Measurements from ENCODE around the gene U2AF2.

U2AF2 gene

DNA sequence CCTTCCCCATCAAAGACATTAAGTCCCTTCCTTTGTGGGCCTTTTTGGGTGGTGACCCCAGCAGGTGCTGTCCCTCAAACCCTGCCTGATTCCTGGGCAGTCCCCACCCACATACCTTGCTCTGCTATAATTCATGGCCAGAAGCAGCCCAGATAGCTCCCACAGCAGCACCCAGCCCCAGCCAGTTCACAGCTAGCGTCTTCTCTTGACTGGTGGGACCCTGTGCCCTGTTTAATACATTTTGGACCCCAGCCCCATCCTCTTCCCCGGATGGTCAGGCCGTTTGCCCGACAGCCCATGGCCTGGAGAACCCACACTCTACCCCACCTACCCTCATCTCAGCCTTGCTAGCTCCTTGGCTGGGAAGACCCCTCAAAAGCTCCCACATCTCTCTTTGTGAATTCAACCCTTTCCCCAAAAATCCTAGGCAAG lies 4.7 kb upstream of the U2AF2 start:
- no peaks in the 10 kb centered on the region for H3K27me3 ChIP-seq (ENCODE audit: low read depth)
- H3K9me3 ChIP-seq: no peaks in the 10 kb centered on the region
- peaks cover 19% of the 10 kb centered on the region for H3K36me3 ChIP-seq (replicated peaks)
- H3K4me1 ChIP-seq: peaks cover 8% of the 10 kb centered on the region
- no peak overlapping the region for H3K4me3 ChIP-seq
- no peak for DNase-seq (ENCODE audit: low spot score in 2 of 2)
- in situ Hi-C loops (cut with MboI; ENCODE audit: low sequenced_read_pairs): loop anchor here (25.0 kb wide), 2 partner anchors 1188 to 1463 kb away; partner anchors contain the start of genes CDC42EP5, LENG9, MBOAT7 and TSEN34

DNA sequence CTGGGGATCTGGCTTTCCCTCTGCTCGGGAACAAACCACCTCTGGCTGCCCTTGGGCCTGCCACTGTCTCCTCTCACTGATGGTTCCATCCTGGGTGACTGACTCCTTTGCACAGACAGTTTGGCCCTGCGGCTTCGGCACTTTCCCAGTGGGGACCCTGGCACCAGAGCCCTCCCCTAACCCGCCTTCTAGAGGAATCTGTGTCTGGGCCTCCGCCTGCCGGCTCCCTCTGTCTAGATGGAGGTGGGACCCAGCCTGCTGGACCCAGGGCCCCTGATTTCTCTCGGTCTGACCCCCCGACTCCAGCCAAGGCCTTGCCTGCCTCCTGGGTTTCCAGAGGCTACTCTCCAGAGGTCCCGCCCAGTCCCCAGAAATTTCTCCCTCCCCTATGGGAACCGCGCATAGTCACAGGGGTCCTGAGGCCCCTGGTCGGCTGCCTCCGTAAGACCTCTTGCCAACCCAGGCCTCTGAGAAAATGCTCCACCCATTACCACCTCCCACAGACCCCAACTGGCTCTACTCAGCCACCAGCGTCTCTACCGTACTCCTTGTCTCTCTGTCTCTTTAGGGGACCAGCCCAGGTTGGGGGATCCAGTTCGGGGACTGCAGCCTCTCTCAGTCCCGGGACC lies 4.1 kb upstream of the U2AF2 start:
- Histone ChIP-seq H3K36me3 (replicated peaks) (peaks cover 17% of the 10 kb centered on the region), H3K4me1 (peaks cover 8% of the 10 kb centered on the region)
- in situ Hi-C loops (cut with MboI; ENCODE audit: low sequenced_read_pairs): loop anchor here (25.0 kb wide), 2 partner anchors 1188 to 1463 kb away; partner anchors contain the start of genes CDC42EP5, LENG9, MBOAT7 and TSEN34

DNA sequence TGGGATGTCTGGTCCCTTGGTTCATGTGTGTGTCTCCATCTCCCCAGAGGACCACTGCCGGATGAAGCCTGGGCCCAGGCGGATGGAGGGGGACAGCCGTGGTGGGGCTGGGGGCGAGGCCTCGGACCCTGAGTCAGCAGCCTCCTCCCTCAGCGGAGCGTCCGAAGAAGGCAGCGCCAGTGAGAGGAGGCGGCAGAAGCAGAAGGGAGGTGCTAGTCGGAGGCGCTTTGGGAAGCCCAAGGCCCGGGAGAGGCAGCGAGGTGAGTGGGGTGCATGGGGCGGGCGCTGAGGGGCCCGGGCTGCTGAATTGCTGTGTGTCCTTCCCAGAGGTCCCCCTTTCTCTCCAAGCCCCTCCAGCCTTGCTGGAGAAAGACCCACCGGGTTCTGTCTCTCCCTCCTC lies 3.6 kb upstream of the U2AF2 start:
- Histone ChIP-seq H3K4me3 (no peak overlapping the region), H3K36me3 (replicated peaks) (peaks cover 21% of the 10 kb centered on the region)
- no peak for DNase-seq (ENCODE audit: low spot score in 2 of 2)

More for the DNA sequence above, 4.1 kb upstream of the U2AF2 start:
- no peak for DNase-seq (ENCODE audit: low spot score in 2 of 2)
- no peak overlapping the region for H3K4me3 ChIP-seq
- H3K9me3 ChIP-seq: no peaks in the 10 kb centered on the region
- no peaks in the 10 kb centered on the region for H3K27me3 ChIP-seq (ENCODE audit: low read depth)

DNA sequence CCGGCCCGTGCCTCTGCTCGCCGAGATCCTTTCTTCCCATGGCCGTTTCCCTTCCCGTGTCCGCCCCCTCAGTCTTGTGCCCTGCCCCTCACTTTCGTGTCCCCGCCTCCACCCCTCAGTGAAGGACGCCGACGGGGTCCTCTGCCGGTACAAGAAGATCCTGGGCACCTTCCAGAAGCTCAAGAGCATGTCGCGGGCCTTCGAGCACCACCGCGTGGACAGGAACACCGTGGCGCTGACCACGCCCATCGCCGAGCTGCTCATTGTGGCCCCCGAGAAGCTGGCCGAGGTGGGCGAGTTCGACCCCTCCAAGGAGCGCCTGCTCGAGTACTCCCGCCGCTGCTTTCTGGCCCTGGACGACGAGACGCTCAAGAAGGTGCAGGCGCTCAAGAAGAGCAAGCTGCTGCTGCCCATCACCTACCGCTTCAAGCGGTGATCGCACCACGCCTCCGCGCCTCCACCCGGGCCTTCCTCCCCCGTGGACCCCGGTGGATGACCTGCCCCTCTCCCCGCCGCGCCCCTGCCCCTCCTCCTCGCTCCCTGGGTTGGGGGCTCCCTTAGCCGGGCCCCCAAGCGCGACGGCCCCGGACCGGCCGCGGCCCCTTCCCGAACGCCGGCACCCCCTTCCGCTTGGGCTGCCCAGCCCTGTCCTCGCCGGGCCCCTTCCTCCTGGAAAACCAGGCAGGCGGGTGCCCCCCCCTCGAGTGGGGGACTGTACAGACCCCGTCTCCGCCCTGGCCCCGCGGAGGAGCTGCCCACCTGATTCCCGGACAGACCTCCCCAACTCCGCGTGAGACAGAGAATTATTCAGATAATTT lies 2.3 kb upstream of the U2AF2 start:
- DNase-seq (ENCODE audit: low spot score in 2 of 2): no peak
- Histone ChIP-seq H3K4me3 (no peak overlapping the region), H3K4me1 (peaks cover 6% of the 10 kb centered on the region), H3K9me3 (no peaks in the 10 kb centered on the region), H3K27me3 (ENCODE audit: low read depth) (no peaks in the 10 kb centered on the region), H3K36me3 (replicated peaks) (peaks cover 19% of the 10 kb centered on the region)
- in situ Hi-C loops (cut with MboI; ENCODE audit: low sequenced_read_pairs): loop anchor here (25.0 kb wide), 2 partner anchors 1190 to 1465 kb away; partner anchors contain the start of genes CDC42EP5, LENG9, MBOAT7 and TSEN34

More for the DNA sequence above, 3.6 kb upstream of the U2AF2 start:
- in situ Hi-C loops (cut with MboI; ENCODE audit: low sequenced_read_pairs): loop anchor here (25.0 kb wide), 2 partner anchors 1189 to 1464 kb away; partner anchors contain the start of genes CDC42EP5, LENG9, MBOAT7 and TSEN34
- Histone ChIP-seq H3K9me3 (no peaks in the 10 kb centered on the region), H3K27me3 (ENCODE audit: low read depth) (no peaks in the 10 kb centered on the region), H3K4me1 (peaks cover 8% of the 10 kb centered on the region)

DNA sequence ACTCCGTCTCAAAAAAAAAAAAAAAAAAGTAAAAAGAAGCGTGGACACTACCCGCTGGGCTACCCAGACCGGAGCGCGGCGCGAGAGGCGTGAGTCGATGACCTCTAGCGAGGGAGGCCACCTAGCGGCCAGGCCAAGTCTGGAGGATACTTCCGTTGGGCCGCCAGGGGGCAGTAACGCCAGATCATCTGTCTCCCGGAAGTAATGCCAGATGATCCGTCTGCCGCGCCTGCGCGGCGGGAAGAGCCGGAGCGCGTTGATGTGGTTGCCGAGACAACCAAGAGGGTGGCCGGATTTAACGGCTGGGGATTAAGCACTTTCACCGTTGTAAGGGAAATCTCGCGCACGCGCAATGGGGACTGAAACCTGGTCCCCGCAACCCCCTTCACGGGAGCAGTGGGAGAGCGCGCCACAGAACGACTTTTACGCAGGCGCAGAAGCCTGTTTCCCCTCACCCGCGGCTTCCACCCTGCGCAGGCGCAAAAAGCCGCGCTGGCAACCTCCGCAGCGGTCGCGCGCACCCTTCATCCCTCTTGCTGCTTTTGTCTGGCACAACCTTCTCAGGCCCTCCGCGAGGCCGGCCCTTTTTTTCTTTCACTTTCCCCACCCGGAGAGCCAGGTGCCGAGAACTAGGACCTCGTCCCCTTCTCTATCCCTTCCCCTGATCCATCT lies 1.0 kb upstream of the U2AF2 start:
- peaks cover 11% of the 10 kb centered on the region for H3K4me1 ChIP-seq
- no peaks in the 10 kb centered on the region for H3K27me3 ChIP-seq (ENCODE audit: low read depth)
- DNase-seq (ENCODE audit: low spot score in 2 of 2): peak; percentile 98
- in situ Hi-C loops (cut with MboI; ENCODE audit: low sequenced_read_pairs): loop anchor here (25.0 kb wide), 2 partner anchors 1191 to 1466 kb away; partner anchors contain the start of genes CDC42EP5, LENG9, MBOAT7 and TSEN34
- peaks cover 19% of the 10 kb centered on the region for H3K36me3 ChIP-seq (replicated peaks)
- peak overlapping the region; percentile 95 for H3K4me3 ChIP-seq
- H3K9me3 ChIP-seq: no peaks in the 10 kb centered on the region

DNA sequence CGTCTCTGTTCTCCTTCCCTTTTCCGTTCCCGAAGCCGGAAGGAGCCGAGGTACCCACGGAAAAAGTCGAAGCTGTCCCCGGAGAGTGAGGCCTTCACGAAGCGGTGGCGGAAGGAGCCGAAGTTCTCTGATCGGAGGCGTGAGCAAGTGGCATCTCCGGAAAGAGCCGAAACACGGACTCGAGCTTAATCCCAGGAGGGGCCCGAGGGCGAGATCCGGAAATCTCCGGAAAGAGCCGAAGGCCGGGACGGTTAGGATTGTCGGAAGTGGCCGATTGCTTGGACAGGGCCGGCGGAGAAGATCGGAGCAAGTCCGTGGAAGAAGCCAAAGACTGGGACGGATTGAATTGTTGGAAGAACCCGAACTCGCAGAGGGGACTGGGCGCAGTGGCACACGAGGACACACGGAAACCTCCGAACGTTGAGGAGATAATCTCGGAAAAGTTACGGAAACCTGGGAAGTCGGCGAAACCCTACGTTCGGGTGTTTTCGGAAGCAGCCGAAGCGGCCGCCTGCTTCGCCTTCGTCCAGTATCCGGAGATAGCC lies 440 bp upstream of the U2AF2 start:
- H3K9me3 ChIP-seq: no peaks in the 10 kb centered on the region
- DNase-seq (ENCODE audit: low spot score in 2 of 2): peak; percentile 97 to 100
- peaks cover 23% of the 10 kb centered on the region for H3K36me3 ChIP-seq (replicated peaks)
- H3K4me1 ChIP-seq: peaks cover 11% of the 10 kb centered on the region
- peak overlapping the region; percentile 95 for H3K4me3 ChIP-seq
- in situ Hi-C loops (cut with MboI; ENCODE audit: low sequenced_read_pairs): loop anchor here (25.0 kb wide), 2 partner anchors 1192 to 1467 kb away; partner anchors contain the start of genes CDC42EP5, LENG9, MBOAT7 and TSEN34
- H3K27me3 ChIP-seq (ENCODE audit: low read depth): no peaks in the 10 kb centered on the region

DNA sequence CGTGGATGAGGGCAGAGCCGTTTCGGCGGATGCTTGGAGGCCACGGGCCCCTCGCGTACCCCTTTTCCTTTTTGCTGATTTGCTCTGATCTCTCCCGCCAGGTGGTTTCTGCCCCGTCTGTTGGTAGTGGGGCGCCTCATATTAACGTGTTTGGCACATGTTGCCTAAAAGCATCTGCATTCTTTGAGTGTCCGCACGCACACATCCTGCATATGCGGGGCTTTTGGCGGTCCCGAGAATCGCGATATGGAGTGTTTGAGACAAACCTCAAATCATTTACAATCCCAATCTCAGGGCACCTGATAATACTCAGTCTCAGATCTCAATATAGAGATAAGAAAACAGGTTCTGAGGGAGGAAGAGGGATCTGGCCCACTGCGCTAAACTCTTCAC lies 809 bp downstream of the U2AF2 start:
- Histone ChIP-seq H3K27me3 (ENCODE audit: low read depth) (no peaks in the 10 kb centered on the region), H3K9me3 (no peaks in the 10 kb centered on the region), H3K36me3 (replicated peaks) (peaks cover 34% of the 10 kb centered on the region), H3K4me1 (peaks cover 11% of the 10 kb centered on the region), H3K4me3 (peak overlapping the region; percentile 95)
- no peak for DNase-seq (ENCODE audit: low spot score in 2 of 2)
- in situ Hi-C loops (cut with MboI; ENCODE audit: low sequenced_read_pairs): loop anchor here (25.0 kb wide), 2 partner anchors 1193 to 1468 kb away; partner anchors contain the start of genes CDC42EP5, LENG9, MBOAT7 and TSEN34

DNA sequence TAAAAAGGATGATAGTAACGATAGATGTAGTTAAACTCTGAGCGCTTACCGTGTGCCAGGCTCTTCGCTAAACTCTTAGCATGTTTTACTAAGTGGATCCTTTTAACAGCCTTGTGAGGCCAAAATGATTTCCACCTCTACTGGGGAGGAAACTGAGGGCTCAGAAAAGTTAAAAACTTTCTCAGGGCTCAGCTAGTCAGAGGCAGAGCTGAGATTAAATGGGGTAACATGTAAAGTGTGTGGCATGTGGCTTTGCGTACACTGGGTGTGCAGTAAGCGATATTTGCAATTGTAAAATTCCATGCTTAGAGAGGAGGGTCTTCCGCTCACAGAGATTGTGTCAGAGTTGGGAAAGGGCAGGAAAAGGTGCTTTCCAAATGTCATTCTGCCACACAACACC lies 1.7 kb downstream of the U2AF2 start:
- Histone ChIP-seq H3K4me3 (peak overlapping the region; percentile 95), H3K27me3 (ENCODE audit: low read depth) (no peaks in the 10 kb centered on the region), H3K36me3 (replicated peaks) (peaks cover 43% of the 10 kb centered on the region), H3K9me3 (no peaks in the 10 kb centered on the region), H3K4me1 (peaks cover 11% of the 10 kb centered on the region)
- DNase-seq (ENCODE audit: low spot score in 2 of 2): no peak
- in situ Hi-C loops (cut with MboI; ENCODE audit: low sequenced_read_pairs): loop anchor here (25.0 kb wide), 2 partner anchors 1194 to 1469 kb away; partner anchors contain the start of genes CDC42EP5, LENG9, MBOAT7 and TSEN34

DNA sequence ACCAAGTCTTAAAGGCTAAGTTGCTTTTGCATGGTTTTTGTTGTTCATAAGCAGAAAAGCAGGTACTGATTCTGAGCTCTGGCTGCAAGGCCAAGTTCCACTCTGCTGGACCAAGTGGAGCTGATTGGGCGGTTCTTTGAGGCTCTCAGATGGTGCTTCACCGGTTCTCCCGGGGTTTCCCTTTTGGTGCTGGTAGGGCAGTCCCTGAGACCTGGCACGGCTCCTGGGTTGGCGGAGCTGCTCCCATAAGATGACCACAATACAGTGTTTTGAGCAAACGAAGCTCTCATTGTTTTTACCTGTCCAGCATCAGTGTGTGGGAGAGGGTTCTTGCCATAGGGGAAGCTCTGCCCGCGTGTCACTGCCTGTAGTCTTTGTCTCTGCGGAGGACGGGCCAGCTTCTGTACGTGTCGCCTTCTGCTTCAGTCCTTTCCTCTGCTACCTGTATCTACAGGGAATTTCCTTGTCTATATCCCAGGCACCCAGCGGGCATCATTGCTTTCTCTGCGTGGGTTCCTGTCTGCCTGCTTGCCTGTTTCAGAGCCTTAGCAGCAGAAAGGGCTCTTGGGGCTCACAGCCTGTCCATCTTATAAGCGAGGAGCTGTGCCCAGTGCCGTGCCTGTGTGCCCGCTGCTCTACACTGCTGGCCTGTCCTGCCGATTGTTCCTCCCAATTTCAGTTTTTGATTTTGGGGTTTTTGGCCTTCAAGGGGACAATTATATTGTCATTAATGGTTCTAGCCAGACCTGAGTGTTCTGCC lies 2.3 kb downstream of the U2AF2 start:
- Histone ChIP-seq H3K27me3 (ENCODE audit: low read depth) (no peaks in the 10 kb centered on the region), H3K4me3 (peak overlapping the region; percentile 95), H3K4me1 (peaks cover 11% of the 10 kb centered on the region), H3K9me3 (no peaks in the 10 kb centered on the region), H3K36me3 (replicated peaks) (peaks cover 49% of the 10 kb centered on the region)
- in situ Hi-C loops (cut with MboI; ENCODE audit: low sequenced_read_pairs): loop anchor here (25.0 kb wide), 2 partner anchors 1195 to 1470 kb away; partner anchors contain the start of genes CDC42EP5, LENG9, MBOAT7 and TSEN34
- no peak for DNase-seq (ENCODE audit: low spot score in 2 of 2)

DNA sequence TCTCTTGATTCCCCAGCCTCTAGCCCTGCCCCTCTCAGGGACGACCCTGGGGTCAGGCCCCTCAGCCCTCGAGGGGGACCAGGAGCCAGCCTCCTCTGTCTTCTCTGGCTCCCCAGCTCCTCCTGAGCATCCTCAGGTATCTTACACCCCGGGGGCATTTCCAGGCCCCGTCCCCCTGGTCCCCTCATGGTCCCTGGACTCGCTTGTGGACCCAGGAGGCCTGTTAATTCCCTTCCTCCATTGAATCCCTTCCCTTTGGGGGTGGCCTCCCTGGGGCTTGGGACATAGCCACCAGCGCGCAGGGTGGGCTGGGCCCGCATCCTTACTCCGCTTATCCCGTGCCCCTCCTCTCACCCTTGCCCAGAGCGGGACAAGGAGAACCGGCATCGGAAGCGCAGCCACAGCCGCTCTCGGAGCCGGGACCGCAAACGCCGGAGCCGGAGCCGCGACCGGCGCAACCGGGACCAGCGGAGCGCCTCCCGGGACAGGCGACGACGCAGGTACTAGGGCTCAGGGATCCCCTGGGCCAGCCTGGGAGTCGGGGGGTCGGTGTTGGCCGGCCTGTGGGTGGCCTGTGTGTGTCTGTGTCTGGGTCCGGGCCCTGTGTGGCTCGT lies 4.1 kb downstream of the U2AF2 start:
- H3K27me3 ChIP-seq (ENCODE audit: low read depth): no peaks in the 10 kb centered on the region
- no peak for DNase-seq (ENCODE audit: low spot score in 2 of 2)
- peaks cover 11% of the 10 kb centered on the region for H3K4me1 ChIP-seq
- H3K9me3 ChIP-seq: no peaks in the 10 kb centered on the region
- H3K36me3 ChIP-seq (replicated peaks): peaks cover 65% of the 10 kb centered on the region
- no peak overlapping the region for H3K4me3 ChIP-seq
- in situ Hi-C loops (cut with MboI; ENCODE audit: low sequenced_read_pairs): loop anchor here (25.0 kb wide), 2 partner anchors 1197 to 1472 kb away; partner anchors contain the start of genes CDC42EP5, LENG9, MBOAT7 and TSEN34

DNA sequence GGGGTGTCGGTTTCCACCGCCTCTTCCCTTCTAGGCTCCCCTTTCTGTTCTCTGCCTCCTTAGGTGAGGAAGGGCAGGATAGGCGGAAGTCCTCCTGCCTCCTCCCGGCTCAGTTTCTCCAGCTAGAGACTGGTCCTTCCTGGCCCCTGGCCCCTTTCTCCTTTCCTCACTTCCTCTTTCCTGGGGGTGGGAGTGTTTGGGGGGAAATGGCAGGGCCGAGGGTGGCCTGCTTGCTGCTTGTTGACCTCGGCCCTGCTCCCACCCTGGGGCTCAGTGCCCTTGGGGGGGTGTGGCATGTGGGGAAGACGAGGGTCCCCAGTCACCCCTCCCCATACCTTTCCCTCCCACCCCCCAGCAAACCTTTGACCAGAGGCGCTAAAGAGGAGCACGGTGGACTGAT lies 5.0 kb downstream of the U2AF2 start:
- DNase-seq (ENCODE audit: low spot score in 2 of 2): no peak
- no peak overlapping the region for H3K4me3 ChIP-seq
- H3K27me3 ChIP-seq (ENCODE audit: low read depth): no peaks in the 10 kb centered on the region
- no peaks in the 10 kb centered on the region for H3K9me3 ChIP-seq
- peaks cover 74% of the 10 kb centered on the region for H3K36me3 ChIP-seq (replicated peaks)
- H3K4me1 ChIP-seq: peaks cover 11% of the 10 kb centered on the region
- in situ Hi-C loops (cut with MboI; ENCODE audit: low sequenced_read_pairs): loop anchor here (25.0 kb wide), 2 partner anchors 1198 to 1473 kb away; partner anchors contain the start of genes CDC42EP5, LENG9, MBOAT7 and TSEN34

DNA sequence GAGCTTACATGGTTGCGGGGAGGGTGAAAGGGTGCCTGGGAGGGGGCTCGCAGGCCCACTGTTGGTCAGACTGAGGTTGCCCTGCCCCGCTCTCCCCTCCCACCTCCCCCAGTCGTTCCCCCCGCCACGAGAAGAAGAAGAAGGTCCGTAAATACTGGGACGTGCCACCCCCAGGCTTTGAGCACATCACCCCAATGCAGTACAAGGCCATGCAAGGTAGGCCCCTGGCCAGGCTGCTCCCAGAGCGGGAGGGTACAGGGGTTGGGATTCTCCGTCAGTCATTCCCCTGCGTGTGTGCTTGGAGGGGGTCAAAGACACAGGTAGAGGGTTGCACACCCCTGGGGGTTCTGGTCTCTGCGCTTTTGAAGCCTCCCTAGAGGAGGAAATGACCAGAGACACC lies 5.6 kb downstream of the U2AF2 start:
- no peak for DNase-seq (ENCODE audit: low spot score in 2 of 2)
- in situ Hi-C loops (cut with MboI; ENCODE audit: low sequenced_read_pairs): loop anchor here (25.0 kb wide), 2 partner anchors 1198 to 1473 kb away; partner anchors contain the start of genes CDC42EP5, LENG9, MBOAT7 and TSEN34

More for the DNA sequence above, 5.6 kb downstream of the U2AF2 start:
- Histone ChIP-seq H3K9me3 (no peaks in the 10 kb centered on the region), H3K27me3 (ENCODE audit: low read depth) (no peaks in the 10 kb centered on the region), H3K4me3 (no peak overlapping the region), H3K4me1 (peaks cover 11% of the 10 kb centered on the region), H3K36me3 (replicated peaks) (peaks cover 72% of the 10 kb centered on the region)
